IMR-90 (cell line): ENCODE results near the gene LGI4. TPM values are rescaled to one million over a fixed set of nuclear protein-coding genes. Genes with fewer than 3 reads are reported as not detected.

Source experiments
- ATAC-seq: fragments of 200-7000 bp; cut with Tn5 transposase; 2 replicates; pipeline ENCODE4 v1.9.1; 2020; ENCODE audit warnings: low read depth, mild to moderate bottlenecking, moderate library complexity
- BruUV-seq: library from RNA; stranded (reverse); fragments of 400-500 nt; replicated peaks from 2 replicates; lab custom pipeline; 2021; lab: Mats Ljungman, UMichigan
- CTCF ChIA-PET: fragments of 300-600 bp; formaldehyde crosslinking; extraction: SDS; loops from one replicate; lab custom pipeline; 2021; ENCODE audit warnings: antibody characterized with exemption; lab: Yijun Ruan, JAX
- POLR2A ChIA-PET: fragments of 300-600 bp; sonication (Branson Sonifier 250); formaldehyde crosslinking; loops from one replicate; lab custom pipeline; 2022; ENCODE audit warnings: antibody characterized with exemption; ENCODE audit not compliant: unreplicated experiment; lab: Charles Lee
- DNase-seq: peaks from one replicate; pipeline ENCODE4 v3.0.0; 2013
- H2AFZ ChIP-seq: replicated peaks from 2 replicates; pipeline ENCODE3; 2013; ENCODE audit warnings: low read length, mild to moderate bottlenecking; ENCODE audit not compliant: poor library complexity
- H2AK5ac ChIP-seq: 2 replicates; pipeline ENCODE4 v1.6.1; 2013; ENCODE audit warnings: low read depth, low read length, inconsistent platforms
- H2AK9ac ChIP-seq: replicated peaks from 2 replicates; pipeline ENCODE3; 2013; ENCODE audit warnings: mild to moderate bottlenecking, low read depth, low read length, moderate library complexity; ENCODE audit not compliant: poor library complexity
- H2BK120ac ChIP-seq: 2 replicates; pipeline ENCODE4 v1.6.1; 2013; ENCODE audit warnings: low read depth, low read length, inconsistent platforms
- H2BK15ac ChIP-seq: 3 replicates; pipeline ENCODE4 v1.6.1; 2013; ENCODE audit warnings: low read depth, low read length, inconsistent platforms
- H2BK20ac ChIP-seq: 2 replicates; pipeline ENCODE4 v1.6.1; 2013; ENCODE audit warnings: low read depth, mild to moderate bottlenecking, inconsistent platforms, low read length, moderate library complexity
- H2BK5ac ChIP-seq: 2 replicates; pipeline ENCODE4 v1.6.1; 2013; ENCODE audit warnings: mild to moderate bottlenecking, low read depth, low read length, inconsistent platforms; ENCODE audit not compliant: poor library complexity, severe bottlenecking
- H3K14ac ChIP-seq: replicated peaks from 2 replicates; pipeline ENCODE4 v1.6.1; 2013; ENCODE audit warnings: low read depth, low read length, inconsistent platforms
- H3K18ac ChIP-seq: 2 replicates; pipeline ENCODE4 v1.6.1; 2013; ENCODE audit warnings: low read depth, low read length, control low read depth
- H3K23ac ChIP-seq: 2 replicates; pipeline ENCODE4 v1.6.1; 2013; ENCODE audit warnings: low read depth, low read length, inconsistent platforms
- H3K27ac ChIP-seq: 2 replicates; pipeline ENCODE4 v1.5.1; 2013; ENCODE audit warnings: mild to moderate bottlenecking, control low read depth, low read length; ENCODE audit not compliant: insufficient read depth
- H3K27me3 ChIP-seq: 2 replicates; pipeline ENCODE4 v1.6.1; 2013; ENCODE audit warnings: low read length; ENCODE audit not compliant: control insufficient read depth, insufficient read depth
- H3K36me3 ChIP-seq: 2 replicates; pipeline ENCODE4 v1.6.1; 2013; ENCODE audit warnings: low read length, mixed read lengths; ENCODE audit not compliant: control insufficient read depth, insufficient read depth
- H3K4ac ChIP-seq: 2 replicates; pipeline ENCODE4 v1.6.1; 2013; ENCODE audit warnings: low read depth, low read length, inconsistent platforms
- H3K4me1 ChIP-seq: 2 replicates; pipeline ENCODE4 v1.6.1; 2013; ENCODE audit warnings: low read length, mixed read lengths; ENCODE audit not compliant: control insufficient read depth, insufficient read depth
- H3K4me2 ChIP-seq: 2 replicates; pipeline ENCODE4 v1.6.1; 2013; ENCODE audit warnings: low read depth, mild to moderate bottlenecking, control low read depth, low read length, moderate library complexity
- H3K4me3 ChIP-seq: 2 replicates; pipeline ENCODE4 v1.5.1; 2013; ENCODE audit warnings: low read depth, mild to moderate bottlenecking, control low read depth, low read length, moderate library complexity; ENCODE audit not compliant: insufficient read depth
- H3K56ac ChIP-seq: 2 replicates; pipeline ENCODE4 v1.6.1; 2013; ENCODE audit warnings: low read length, inconsistent platforms; ENCODE audit not compliant: insufficient read depth; ENCODE audit errors: extremely low read depth
- H3K79me1 ChIP-seq, 2 experiments: 2 replicates each; pipeline ENCODE4 v1.6.1; 2013; ENCODE audit warnings: low read length in 2 of 2, inconsistent platforms in 1 of 2, low read depth in 1 of 2
- H3K9ac ChIP-seq: 2 replicates; pipeline ENCODE4 v1.6.1; 2013; ENCODE audit warnings: low read depth, low read length, control low read depth
- H3K9me1 ChIP-seq: 2 replicates; pipeline ENCODE4 v1.6.1; 2013; ENCODE audit warnings: low read length, inconsistent platforms; ENCODE audit not compliant: insufficient read depth
- H3K9me3 ChIP-seq: 2 replicates; pipeline ENCODE4 v1.6.1; 2013; ENCODE audit warnings: low read length; ENCODE audit not compliant: control insufficient read depth, insufficient read depth
- H4K20me1 ChIP-seq: 2 replicates; pipeline ENCODE4 v1.6.1; 2013; ENCODE audit warnings: low read length, inconsistent platforms; ENCODE audit not compliant: insufficient read depth
- H4K5ac ChIP-seq: 2 replicates; pipeline ENCODE4 v1.6.1; 2013; ENCODE audit warnings: mild to moderate bottlenecking, low read depth, low read length, control low read depth
- H4K8ac ChIP-seq, 2 experiments: 2 replicates each; pipeline ENCODE4 v1.6.1; 2013; ENCODE audit warnings: low read depth in 2 of 2, low read length in 2 of 2, control low read depth in 1 of 2, inconsistent platforms in 1 of 2
- H4K91ac ChIP-seq: 2 replicates; pipeline ENCODE4 v1.6.1; 2013; ENCODE audit warnings: low read depth, low read length, inconsistent platforms; ENCODE audit not compliant: insufficient read depth
- BHLHE40 ChIP-seq: fragments of 150-350 bp; IDR thresholded peaks from 2 replicates; pipeline ENCODE4 v1.6.1; 2016; ENCODE audit warnings: mild to moderate bottlenecking, low read depth, low read length
- CEBPB ChIP-seq: IDR thresholded peaks from 2 replicates; pipeline ENCODE4 v1.6.1; 2012; ENCODE audit warnings: low read depth, low read length, improper control_type of control experiment
- CHD1 ChIP-seq: IDR thresholded peaks from 2 replicates; pipeline ENCODE4 v1.6.1; 2012; ENCODE audit warnings: low read depth, low read length, improper control_type of control experiment
- FOS ChIP-seq: fragments of 150-350 bp; IDR thresholded peaks from 2 replicates; pipeline ENCODE4 v1.6.1; 2016; ENCODE audit warnings: low read depth, low read length
- MAFK ChIP-seq: IDR thresholded peaks from 2 replicates; pipeline ENCODE4 v1.6.1; 2012; ENCODE audit warnings: low read depth, low read length, improper control_type of control experiment
- MAZ ChIP-seq: IDR thresholded peaks from 2 replicates; pipeline ENCODE4 v1.6.1; 2012; ENCODE audit warnings: low read depth, mild to moderate bottlenecking, low read length, improper control_type of control experiment, moderate library complexity, borderline replicate concordance
- MXI1 ChIP-seq: IDR thresholded peaks from 2 replicates; pipeline ENCODE4 v1.6.1; 2012; ENCODE audit warnings: low read depth, mild to moderate bottlenecking, low read length, moderate library complexity, borderline replicate concordance
- NFE2L2 ChIP-seq: fragments of 150-350 bp; IDR thresholded peaks from 2 replicates; pipeline ENCODE4 v1.6.1; 2016; ENCODE audit warnings: low read depth, mild to moderate bottlenecking, low read length
- POLR2A ChIP-seq: IDR thresholded peaks from 2 replicates; pipeline ENCODE4 v1.6.1; 2012; ENCODE audit warnings: mild to moderate bottlenecking, low read depth, low read length
- RAD21 ChIP-seq: IDR thresholded peaks from 2 replicates; pipeline ENCODE4 v1.6.1; 2012; ENCODE audit warnings: low read length, improper control_type of control experiment
- RCOR1 ChIP-seq: IDR thresholded peaks from 2 replicates; pipeline ENCODE4 v1.6.1; 2012; ENCODE audit warnings: mild to moderate bottlenecking, low read length, improper control_type of control experiment; ENCODE audit not compliant: insufficient replicate concordance
- RFX5 ChIP-seq: IDR thresholded peaks from 2 replicates; pipeline ENCODE4 v1.8.0; 2012; ENCODE audit warnings: low read depth, mild to moderate bottlenecking, low read length, moderate library complexity
- SMC3 ChIP-seq: fragments of 150-350 bp; IDR thresholded peaks from 2 replicates; pipeline ENCODE4 v1.6.1; 2016; ENCODE audit warnings: low read depth, mild to moderate bottlenecking, antibody characterized with exemption, low read length, moderate library complexity
- WGBS, 2 experiments: methylation state at CpG; one replicate each; pipeline versions ENCODE4 v1.1.5 to v1.1.7; 2013; ENCODE audit warnings: missing lambda C conversion rate in 2 of 2; ENCODE audit not compliant: insufficient read length in 1 of 2; ENCODE audit errors: extremely low coverage in 2 of 2; 5-methylcytosine and 5-hydroxymethylcytosine counted together
- dilution Hi-C: fragments of 300-500 bp; cut with HindIII; formaldehyde crosslinking; loops from one replicate; pipeline ENCODE4 v1.14.3; 2018; ENCODE audit warnings: low sequenced_read_pairs; ENCODE audit not compliant: unreplicated experiment
- in situ Hi-C: fragments of 300-500 bp; cut with MboI; formaldehyde crosslinking; loops from 3 replicates; pipeline ENCODE4 v1.14.3; 2019; ENCODE audit warnings: low sequenced_read_pairs, inconsistent platforms, mixed read lengths
- intact Hi-C: fragments of 100-400 bp; cut with micrococcal nuclease; formaldehyde crosslinking; loops from 2 replicates; pipeline ENCODE4 v1.10.0; 2022
- polyA plus RNA-seq, 3 experiments: library from polyadenylated mRNA; depleted of rRNA; stranded (reverse); fragments of >200 nt; gene quantifications; 2 replicates each; pipeline ENCODE4 v1.2.3, GENCODE V29; 2012; ENCODE audit warnings: low replicate concordance in 1 of 3
- total RNA-seq: library from RNA; depleted of rRNA; stranded (reverse); fragments of >200 nt; gene quantifications from 2 replicates; pipeline ENCODE4 v1.2.3, GENCODE V29; 2012
- TF ChIP-seq, protein P1 (sequence below): fragments of 150-350 bp; IDR thresholded peaks from 2 replicates; pipeline ENCODE4 v1.6.1; 2017; ENCODE audit warnings: mild to moderate bottlenecking, antibody characterized with exemption, low read length, low read depth
- TF ChIP-seq, protein P2 (sequence below): conservative IDR thresholded peaks from 2 replicates; pipeline ENCODE4 v1.5.1; 2012; ENCODE audit warnings: mild to moderate bottlenecking, low read depth, low read length, improper control_type of control experiment
- TF ChIP-seq, protein P3 (sequence below): fragments of 150-350 bp; IDR thresholded peaks from 2 replicates; pipeline ENCODE4 v1.6.1; 2016; ENCODE audit warnings: low read depth, mild to moderate bottlenecking, low read length, moderate library complexity, borderline replicate concordance

The LGI4 gene
- total and polyA plus RNA-seq, 2 of the 4 experiments (the other 2 are of a cell fraction): 0.10 TPM; not detected in 1

DNA sequence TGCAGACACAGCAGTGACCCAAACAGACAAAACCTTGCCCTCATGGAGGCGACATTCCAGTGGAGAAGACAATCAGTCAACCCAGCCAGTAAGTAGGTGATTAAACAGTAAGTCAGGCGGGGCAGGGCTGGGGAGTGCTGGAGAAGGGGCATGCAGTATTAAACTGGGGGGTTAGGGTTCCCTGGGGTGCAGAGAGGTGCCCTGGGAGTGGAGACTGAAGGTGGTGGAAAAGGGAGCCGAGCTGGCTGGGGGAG is 50.4 kb downstream of the LGI4 start:
- WGBS, 2 experiments: no CpG with 5 or more reads among the region's 3 CpGs
- H3K9me3 ChIP-seq: no peaks in the 10 kb centered on the region; the same call in 1 of the 2 replicates

More for the DNA sequence above, 50.4 kb downstream of the LGI4 start:
- Histone ChIP-seq H3K56ac (no peak overlapping the region), H2BK20ac (no peak overlapping the region), H3K27me3 (0 out of 2 replicates have a peak, but pooled peaks cover 1% of the 10 kb centered on the region), H2AK5ac (no peak overlapping the region), H3K9ac (no peak overlapping the region), H3K27ac (no peak overlapping the region), H2AFZ (no peak overlapping the region), H3K79me1 (no peaks in the 10 kb centered on the region), H2AK9ac (no peak overlapping the region), H4K91ac (no peak overlapping the region), H4K5ac (no peak overlapping the region), H3K9me1 (peaks cover 7% of the 10 kb centered on the region), H4K20me1 (no peaks in the 10 kb centered on the region), H2BK5ac (no peak overlapping the region), H2BK120ac (no peak overlapping the region), H3K23ac (no peak overlapping the region), H2BK15ac (no peak overlapping the region), H3K4me3 (no peak overlapping the region), H3K14ac (no peak overlapping the region), H3K4me1 (peaks cover 3% of the 10 kb centered on the region), H3K4ac (no peak overlapping the region), H3K4me2 (no peak overlapping the region), H4K8ac (no peak overlapping the region), H3K36me3 (no peaks in the 10 kb centered on the region), H3K18ac (no peak overlapping the region)
- no TSS peak for BruUV-seq
- ChIA-PET POLR2A (no interaction called here), CTCF (no interaction called here)
- dilution Hi-C loops (no loop called here), intact Hi-C loops (no loop called here), in situ Hi-C loops (no loop called here)
- TF ChIP-seq CHD1 (no peak), RFX5 (no peak), RAD21 (no peak), NFE2L2 (no peak), RCOR1 (no peak), MAFK (no peak), FOS (no peak), BHLHE40 (no peak), MXI1 (no peak), MAZ (no peak), CEBPB (no peak), SMC3 (no peak), POLR2A (no peak)
- TF ChIP-seq, protein P1, sequence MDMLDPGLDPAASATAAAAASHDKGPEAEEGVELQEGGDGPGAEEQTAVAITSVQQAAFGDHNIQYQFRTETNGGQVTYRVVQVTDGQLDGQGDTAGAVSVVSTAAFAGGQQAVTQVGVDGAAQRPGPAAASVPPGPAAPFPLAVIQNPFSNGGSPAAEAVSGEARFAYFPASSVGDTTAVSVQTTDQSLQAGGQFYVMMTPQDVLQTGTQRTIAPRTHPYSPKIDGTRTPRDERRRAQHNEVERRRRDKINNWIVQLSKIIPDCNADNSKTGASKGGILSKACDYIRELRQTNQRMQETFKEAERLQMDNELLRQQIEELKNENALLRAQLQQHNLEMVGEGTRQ: no peak
- TF ChIP-seq, protein P2, sequence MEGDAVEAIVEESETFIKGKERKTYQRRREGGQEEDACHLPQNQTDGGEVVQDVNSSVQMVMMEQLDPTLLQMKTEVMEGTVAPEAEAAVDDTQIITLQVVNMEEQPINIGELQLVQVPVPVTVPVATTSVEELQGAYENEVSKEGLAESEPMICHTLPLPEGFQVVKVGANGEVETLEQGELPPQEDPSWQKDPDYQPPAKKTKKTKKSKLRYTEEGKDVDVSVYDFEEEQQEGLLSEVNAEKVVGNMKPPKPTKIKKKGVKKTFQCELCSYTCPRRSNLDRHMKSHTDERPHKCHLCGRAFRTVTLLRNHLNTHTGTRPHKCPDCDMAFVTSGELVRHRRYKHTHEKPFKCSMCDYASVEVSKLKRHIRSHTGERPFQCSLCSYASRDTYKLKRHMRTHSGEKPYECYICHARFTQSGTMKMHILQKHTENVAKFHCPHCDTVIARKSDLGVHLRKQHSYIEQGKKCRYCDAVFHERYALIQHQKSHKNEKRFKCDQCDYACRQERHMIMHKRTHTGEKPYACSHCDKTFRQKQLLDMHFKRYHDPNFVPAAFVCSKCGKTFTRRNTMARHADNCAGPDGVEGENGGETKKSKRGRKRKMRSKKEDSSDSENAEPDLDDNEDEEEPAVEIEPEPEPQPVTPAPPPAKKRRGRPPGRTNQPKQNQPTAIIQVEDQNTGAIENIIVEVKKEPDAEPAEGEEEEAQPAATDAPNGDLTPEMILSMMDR: no peak
- TF ChIP-seq, protein P3, sequence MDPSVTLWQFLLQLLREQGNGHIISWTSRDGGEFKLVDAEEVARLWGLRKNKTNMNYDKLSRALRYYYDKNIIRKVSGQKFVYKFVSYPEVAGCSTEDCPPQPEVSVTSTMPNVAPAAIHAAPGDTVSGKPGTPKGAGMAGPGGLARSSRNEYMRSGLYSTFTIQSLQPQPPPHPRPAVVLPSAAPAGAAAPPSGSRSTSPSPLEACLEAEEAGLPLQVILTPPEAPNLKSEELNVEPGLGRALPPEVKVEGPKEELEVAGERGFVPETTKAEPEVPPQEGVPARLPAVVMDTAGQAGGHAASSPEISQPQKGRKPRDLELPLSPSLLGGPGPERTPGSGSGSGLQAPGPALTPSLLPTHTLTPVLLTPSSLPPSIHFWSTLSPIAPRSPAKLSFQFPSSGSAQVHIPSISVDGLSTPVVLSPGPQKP: no peak
- DNase-seq (no peak), ATAC-seq (no peak)
